GM23338 (cell line): ENCODE measurements around the gene SELPLG. TPM values are rescaled to one million over a fixed set of nuclear protein-coding genes. Genes with fewer than 3 reads are reported as not detected.
A peak's percentile ranks its signal among the peaks of the same experiment; 100 is the strongest.

Source experiments
- ATAC-seq: fragments of 200-7000 bp; cut with Tn5 transposase; 3 replicates; pipeline ENCODE4 v1.9.1; 2020
- DNase-seq: peaks from one replicate; pipeline ENCODE4 v3.0.0-alpha.2; 2015; ENCODE audit warnings: low spot score
- H2AFZ ChIP-seq: fragments of 200-600 bp; sonication (generic); 2 replicates; pipeline ENCODE4 v1.8.0; 2016; ENCODE audit warnings: antibody characterized with exemption, mild to moderate bottlenecking, moderate library complexity
- H3F3A ChIP-seq: fragments of 200-600 bp; sonication (generic); replicated peaks from 2 replicates; pipeline ENCODE4 v1.8.0; 2017; ENCODE audit warnings: antibody characterized with exemption, mixed run types, low read depth
- H3K27ac ChIP-seq: fragments of 200-600 bp; sonication (generic); 2 replicates; pipeline ENCODE4 v1.6.1; 2016; ENCODE audit warnings: low read depth
- H3K27me3 ChIP-seq: fragments of 200-600 bp; sonication (generic); 2 replicates; pipeline ENCODE4 v1.8.0; 2016; ENCODE audit warnings: mild to moderate bottlenecking, mixed run types, moderate library complexity; ENCODE audit not compliant: insufficient read depth
- H3K36me3 ChIP-seq: fragments of 200-600 bp; sonication (generic); 2 replicates; pipeline ENCODE4 v1.8.0; 2016; ENCODE audit warnings: mild to moderate bottlenecking; ENCODE audit not compliant: insufficient read depth
- H3K4me1 ChIP-seq: fragments of 200-600 bp; sonication (generic); 2 replicates; pipeline ENCODE4 v1.8.0; 2016; ENCODE audit warnings: mild to moderate bottlenecking, moderate library complexity; ENCODE audit not compliant: insufficient read depth
- H3K4me2 ChIP-seq: fragments of 200-600 bp; sonication (generic); 2 replicates; pipeline ENCODE4 v1.7.1; 2017; ENCODE audit warnings: mixed run types
- H3K4me3 ChIP-seq: fragments of 200-600 bp; sonication (generic); 2 replicates; pipeline ENCODE4 v1.6.1; 2016; ENCODE audit warnings: mixed run types
- H3K79me2 ChIP-seq: fragments of 200-600 bp; sonication (generic); replicated peaks from 2 replicates; pipeline ENCODE4 v1.8.0; 2017; ENCODE audit warnings: mild to moderate bottlenecking; ENCODE audit not compliant: insufficient read depth
- H3K9me2 ChIP-seq: fragments of 200-600 bp; sonication (generic); 2 replicates; pipeline ENCODE4 v1.8.0; 2017; ENCODE audit not compliant: insufficient read depth
- H4K20me1 ChIP-seq: fragments of 200-600 bp; sonication (generic); replicated peaks from 2 replicates; pipeline ENCODE4 v1.8.0; 2017; ENCODE audit warnings: mild to moderate bottlenecking; ENCODE audit not compliant: insufficient read depth
- H3K27ac Mint-ChIP-seq: 2 replicates; pipeline ENCODE4 v1.8.0; 2020; ENCODE audit warnings: inconsistent platforms, mild to moderate bottlenecking, moderate library complexity, mixed read lengths
- H3K27me3 Mint-ChIP-seq: 3 replicates; pipeline ENCODE4 v1.8.0; 2022; ENCODE audit warnings: low read depth, mild to moderate bottlenecking, moderate library complexity, mixed read lengths, inconsistent platforms; ENCODE audit not compliant: insufficient read depth, poor library complexity
- H3K36me3 Mint-ChIP-seq: 3 replicates; pipeline ENCODE4 v1.8.0; 2021; ENCODE audit warnings: low read depth, mild to moderate bottlenecking, inconsistent platforms, moderate library complexity, mixed read lengths
- H3K4me1 Mint-ChIP-seq: 3 replicates; pipeline ENCODE4 v1.8.0; 2020; ENCODE audit warnings: mild to moderate bottlenecking, inconsistent platforms, mixed read lengths
- H3K4me3 Mint-ChIP-seq: 3 replicates; pipeline ENCODE4 v1.8.0; 2021; ENCODE audit warnings: moderate library complexity, mild to moderate bottlenecking, inconsistent platforms, mixed read lengths
- H3K9me3 Mint-ChIP-seq: 3 replicates; pipeline ENCODE4 v1.8.0; 2020; ENCODE audit warnings: moderate library complexity, mild to moderate bottlenecking, inconsistent platforms, mixed read lengths
- CREB1 ChIP-seq: fragments of 250-450 bp; sonication (Bioruptor Pico); IDR thresholded peaks from 2 replicates; pipeline ENCODE4 v1.5.0; 2020; ENCODE audit warnings: low read depth, mild to moderate bottlenecking, moderate library complexity
- CTCF ChIP-seq, 2 experiments: fragments of 200-600 bp in 1 of 2; sonication (generic) in 1 of 2; conservative IDR thresholded peaks; 2 replicates each; pipeline versions ENCODE4 v1.5.1 to v1.6.1; 2016 to 2017; ENCODE audit warnings: antibody characterized with exemption in 2 of 2, low read depth in 2 of 2, mild to moderate bottlenecking in 2 of 2, moderate library complexity in 1 of 2
- ETS1 ChIP-seq: IDR thresholded peaks from 2 replicates; pipeline ENCODE4 v1.6.1; 2016; ENCODE audit warnings: antibody characterized with exemption
- EZH2 ChIP-seq: fragments of 200-600 bp; sonication (generic); IDR thresholded peaks from one replicate; pipeline ENCODE4 v1.8.0; 2017; ENCODE audit warnings: antibody characterized with exemption, mild to moderate bottlenecking, low read depth; ENCODE audit not compliant: unreplicated experiment
- EZH2phosphoT487 ChIP-seq: fragments of 200-600 bp; sonication (generic); IDR thresholded peaks from one replicate; pipeline ENCODE4 v1.8.1; 2018; ENCODE audit warnings: antibody characterized with exemption; ENCODE audit not compliant: unreplicated experiment
- JUNB ChIP-seq: IDR thresholded peaks from one replicate; pipeline ENCODE4 v1.6.1; 2016; ENCODE audit warnings: antibody characterized with exemption; ENCODE audit not compliant: unreplicated experiment
- NANOG ChIP-seq: IDR thresholded peaks from 2 replicates; pipeline ENCODE4 v1.6.1; 2016; ENCODE audit warnings: antibody characterized with exemption, borderline replicate concordance
- POLR2AphosphoS5 ChIP-seq: IDR thresholded peaks from 2 replicates; pipeline ENCODE4 v1.6.1; 2016; ENCODE audit warnings: antibody characterized with exemption, low read depth
- REST ChIP-seq: IDR thresholded peaks from one replicate; pipeline ENCODE4 v1.6.1; 2018; ENCODE audit warnings: antibody characterized with exemption; ENCODE audit not compliant: unreplicated experiment
- STAT1 ChIP-seq: IDR thresholded peaks from one replicate; pipeline ENCODE4 v1.6.1; 2016; ENCODE audit warnings: antibody characterized with exemption; ENCODE audit not compliant: unreplicated experiment
- ZNF114 ChIP-seq: fragments of 250-450 bp; sonication (Bioruptor Pico); IDR thresholded peaks from 2 replicates; pipeline ENCODE4 v1.5.0; 2020; ENCODE audit warnings: mild to moderate bottlenecking, moderate library complexity
- ZNF331 ChIP-seq: fragments of 250-450 bp; sonication (Bioruptor Pico); IDR thresholded peaks from 2 replicates; pipeline ENCODE4 v1.5.0; 2020; ENCODE audit warnings: low read depth, mild to moderate bottlenecking, moderate library complexity
- polyA plus RNA-seq: library from polyadenylated mRNA; unstranded; fragments of >200 nt; fragmentation: Nextera tagmentation; extraction: Ambion mirVana; gene quantifications from 2 replicates; pipeline ENCODE4 v1.2.1, GENCODE V29; 2016
- total RNA-seq: library from RNA; depleted of rRNA; stranded (reverse); fragments of >200 nt; shearing (Covaris generic); gene quantifications from 2 replicates; pipeline ENCODE4 v1.2.3, GENCODE V29; 2014

SELPLG gene
- total and polyA plus RNA-seq, 2 experiments from 2014 or later, result 0.16 to 0.56 TPM

GRCh38 chr12:108630481-108631207 lies 3.0 kb downstream of the SELPLG start (continued):
- TF ChIP-seq JUNB (no peak), ETS1 (no peak), POLR2AphosphoS5 (no peak), NANOG (no peak), CREB1 (CRISPR knock-in tag) (no peak), ZNF114 (no peak), EZH2phosphoT487 (no peak), ZNF331 (CRISPR knock-in tag) (no peak), REST (no peak), STAT1 (no peak)

GRCh38 chr12:108629824-108630476 lies 3.7 kb downstream of the SELPLG start:
- peak overlapping the region; percentile 65 for H3K27ac Mint-ChIP-seq
- no peak overlapping the region for H3K4me2 ChIP-seq

More at GRCh38 chr12:108629824-108630476, 3.7 kb downstream of the SELPLG start:
- TF ChIP-seq JUNB (no peak), ZNF331 (CRISPR knock-in tag) (no peak), NANOG (no peak), POLR2AphosphoS5 (no peak), CTCF (conservative IDR thresholded peaks at IDR 0.05; ENCODE audit: low read depth in 2 of 2) (no peak), ETS1 (no peak), REST (no peak), EZH2 (no peak)
- Histone ChIP-seq H3F3A (0 out of 2 replicates have a peak, but pooled peaks cover 4% of the 10 kb centered on the region), H3K27ac (no peak overlapping the region), H2AFZ (peak overlapping the region; percentile 72), H3K9me2 (no peaks in the 10 kb centered on the region), H3K79me2 (no peaks in the 10 kb centered on the region), H3K36me3 (no peaks in the 10 kb centered on the region), H3K4me3 (no peak overlapping the region), H4K20me1 (no peaks in the 10 kb centered on the region), H3K4me1 (peaks cover 17% of the 10 kb centered on the region; the same call in 1 of the 2 replicates), H3K27me3 (no peaks in the 10 kb centered on the region)
- Mint-ChIP-seq H3K36me3 (no peaks in the 10 kb centered on the region), H3K27me3 (peaks cover 11% of the 10 kb centered on the region), H3K4me3 (no peak overlapping the region), H3K9me3 (no peaks in the 10 kb centered on the region), H3K4me1 (peaks cover 36% of the 10 kb centered on the region)
- peak; percentile 34 for ATAC-seq
- DNase-seq, result no peak
